RWPE2 (cell line): ENCODE data around the gene DYNC2H1.

Source experiments
- ATAC-seq: fragments of 200-7000 bp; cut with Tn5 transposase; 3 replicates; pipeline ENCODE4 v1.9.1; 2021; ENCODE audit warnings: low read depth
- DNase-seq: peaks from one replicate; pipeline ENCODE4 v3.0.0-alpha.2; 2020; ENCODE audit warnings: low spot score
- H3K27ac ChIP-seq: fragments of 450-650 bp; 2 replicates; pipeline ENCODE4 v1.5.1; 2017; ENCODE audit warnings: mild to moderate bottlenecking; ENCODE audit not compliant: poor library complexity, severe bottlenecking
- H3K27me3 ChIP-seq: fragments of 250-450 bp; sonication (Bioruptor Pico); 2 replicates; pipeline ENCODE4 v1.5.1; 2021; ENCODE audit warnings: mild to moderate bottlenecking, moderate library complexity; ENCODE audit not compliant: insufficient read depth, poor library complexity, severe bottlenecking
- H3K36me3 ChIP-seq: fragments of 250-450 bp; sonication (Bioruptor Pico); 2 replicates; pipeline ENCODE4 v1.5.1; 2020; ENCODE audit warnings: low read depth, mild to moderate bottlenecking, moderate library complexity
- H3K4me1 ChIP-seq: fragments of 250-450 bp; sonication (Bioruptor Pico); 2 replicates; pipeline ENCODE4 v1.5.1; 2021; ENCODE audit warnings: mild to moderate bottlenecking, moderate library complexity; ENCODE audit not compliant: insufficient read depth, poor library complexity, severe bottlenecking
- H3K4me3 ChIP-seq: fragments of 250-450 bp; sonication (Bioruptor Pico); 2 replicates; pipeline ENCODE4 v1.5.1; 2021; ENCODE audit warnings: mild to moderate bottlenecking, moderate library complexity; ENCODE audit not compliant: severe bottlenecking
- H3K9me3 ChIP-seq: fragments of 250-450 bp; sonication (Bioruptor Pico); 2 replicates; pipeline ENCODE4 v1.5.1; 2021; ENCODE audit warnings: mild to moderate bottlenecking, moderate library complexity; ENCODE audit not compliant: severe bottlenecking
- TF ChIP-seq, protein P1 (sequence below): fragments of 450-650 bp; IDR thresholded peaks from one replicate; pipeline ENCODE4 v1.5.1; 2017; ENCODE audit warnings: mild to moderate bottlenecking, moderate library complexity; ENCODE audit not compliant: poor library complexity, severe bottlenecking

DYNC2H1 gene

DNA sequence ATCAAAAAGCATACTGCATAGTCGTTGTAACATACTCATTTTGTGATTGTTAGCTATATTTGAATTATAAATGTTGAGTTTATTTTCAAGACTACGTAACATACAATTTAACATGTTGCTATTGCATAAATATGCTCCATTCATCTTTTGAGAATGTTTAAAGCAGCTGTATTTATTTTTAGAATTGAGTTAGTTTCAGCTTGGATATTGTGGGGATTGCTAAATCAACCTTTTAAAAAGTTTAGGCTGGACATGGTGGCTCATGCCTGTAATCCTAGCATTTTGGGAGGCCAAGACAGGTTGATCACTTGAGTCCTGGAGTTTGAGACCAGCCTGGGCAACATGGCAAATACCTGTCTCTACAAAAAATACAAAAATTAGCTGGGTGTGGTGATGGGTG lies 288.1 kb downstream of the DYNC2H1 start:
- H3K4me1 ChIP-seq: peaks cover 18% of the 10 kb centered on the region
- no peak overlapping the region for H3K27ac ChIP-seq
- H3K9me3 ChIP-seq: no peaks in the 10 kb centered on the region
- H3K27me3 ChIP-seq: no peaks in the 10 kb centered on the region
- H3K4me3 ChIP-seq: no peak overlapping the region
- ATAC-seq (no peak), DNase-seq (no peak)
- H3K36me3 ChIP-seq: peaks cover 11% of the 10 kb centered on the region; the same call in 1 of the 2 replicates
- TF ChIP-seq, protein P1, sequence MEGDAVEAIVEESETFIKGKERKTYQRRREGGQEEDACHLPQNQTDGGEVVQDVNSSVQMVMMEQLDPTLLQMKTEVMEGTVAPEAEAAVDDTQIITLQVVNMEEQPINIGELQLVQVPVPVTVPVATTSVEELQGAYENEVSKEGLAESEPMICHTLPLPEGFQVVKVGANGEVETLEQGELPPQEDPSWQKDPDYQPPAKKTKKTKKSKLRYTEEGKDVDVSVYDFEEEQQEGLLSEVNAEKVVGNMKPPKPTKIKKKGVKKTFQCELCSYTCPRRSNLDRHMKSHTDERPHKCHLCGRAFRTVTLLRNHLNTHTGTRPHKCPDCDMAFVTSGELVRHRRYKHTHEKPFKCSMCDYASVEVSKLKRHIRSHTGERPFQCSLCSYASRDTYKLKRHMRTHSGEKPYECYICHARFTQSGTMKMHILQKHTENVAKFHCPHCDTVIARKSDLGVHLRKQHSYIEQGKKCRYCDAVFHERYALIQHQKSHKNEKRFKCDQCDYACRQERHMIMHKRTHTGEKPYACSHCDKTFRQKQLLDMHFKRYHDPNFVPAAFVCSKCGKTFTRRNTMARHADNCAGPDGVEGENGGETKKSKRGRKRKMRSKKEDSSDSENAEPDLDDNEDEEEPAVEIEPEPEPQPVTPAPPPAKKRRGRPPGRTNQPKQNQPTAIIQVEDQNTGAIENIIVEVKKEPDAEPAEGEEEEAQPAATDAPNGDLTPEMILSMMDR: no peak

- ATAC-seq: no peak
- no peaks in the 10 kb centered on the region for H3K9me3 ChIP-seq
- TF ChIP-seq, protein P1: no peak
These were observed 289.6 kb downstream of the DYNC2H1 start for GRCh38 chr11:103398829-103399228.

DNA sequence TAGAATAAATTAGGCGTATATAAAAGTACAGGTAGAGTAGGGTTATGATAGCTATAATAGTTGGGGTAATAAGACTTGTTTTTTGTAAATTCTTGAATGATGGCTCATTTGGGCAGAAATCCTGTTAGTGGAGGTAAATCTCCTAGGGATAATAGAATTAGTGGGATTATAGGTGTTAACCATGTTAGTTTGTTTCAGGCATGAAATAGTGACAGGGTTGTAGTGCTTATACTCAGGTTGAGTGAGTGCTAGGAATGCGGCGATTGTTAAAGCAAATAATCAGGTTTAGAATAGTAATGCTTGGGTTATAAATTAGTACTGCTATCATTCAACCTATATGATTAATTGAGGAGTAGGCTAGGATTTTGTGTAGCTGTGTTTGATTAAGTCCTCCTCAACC lies 297.1 kb downstream of the DYNC2H1 start:
- no peaks in the 10 kb centered on the region for H3K4me1 ChIP-seq
- H3K9me3 ChIP-seq: no peaks in the 10 kb centered on the region
- H3K27me3 ChIP-seq: no peaks in the 10 kb centered on the region
- no peak overlapping the region for H3K27ac ChIP-seq
- 0 out of 2 replicates have a peak, but pooled peaks cover 4% of the 10 kb centered on the region for H3K36me3 ChIP-seq
- TF ChIP-seq, protein P1: no peak
- no peak overlapping the region for H3K4me3 ChIP-seq
- no peak for ATAC-seq
- DNase-seq: no peak

More at GRCh38 chr11:103398829-103399228, 289.6 kb downstream of the DYNC2H1 start:
- Histone ChIP-seq H3K4me1 (peaks cover 18% of the 10 kb centered on the region), H3K27me3 (no peaks in the 10 kb centered on the region), H3K36me3 (peaks cover 11% of the 10 kb centered on the region; the same call in 1 of the 2 replicates), H3K4me3 (no peak overlapping the region), H3K27ac (no peak overlapping the region)
- no peak for DNase-seq

DNA sequence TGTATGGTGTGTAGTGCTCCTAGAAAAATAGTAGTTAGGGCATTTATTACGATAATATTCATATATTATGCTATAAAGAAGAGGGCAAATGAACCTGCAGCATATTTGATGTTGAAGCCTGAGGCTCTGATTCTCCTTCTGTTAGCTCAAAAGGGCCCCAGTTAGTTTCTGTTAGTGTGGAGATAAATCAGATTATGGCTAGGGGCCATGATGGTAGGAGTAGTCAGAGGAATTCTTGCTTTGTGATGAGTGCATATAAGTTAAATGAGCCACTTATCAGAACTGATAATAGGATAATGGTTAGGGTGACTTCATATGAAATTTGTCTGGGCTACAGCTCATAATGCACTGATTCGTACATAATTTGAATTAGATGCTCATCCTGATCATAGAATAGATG lies 298.4 kb downstream of the DYNC2H1 start:
- H3K4me3 ChIP-seq: no peak overlapping the region
- H3K4me1 ChIP-seq: no peaks in the 10 kb centered on the region
- no peak overlapping the region for H3K27ac ChIP-seq
- no peak for ATAC-seq
- H3K9me3 ChIP-seq: no peaks in the 10 kb centered on the region
- H3K27me3 ChIP-seq: no peaks in the 10 kb centered on the region
- TF ChIP-seq, protein P1: no peak
- DNase-seq: no peak
- no peaks in the 10 kb centered on the region for H3K36me3 ChIP-seq

GRCh38 chr11:103413266-103413888 lies 304.2 kb downstream of the DYNC2H1 start:
- TF ChIP-seq, protein P1: no peak
- Histone ChIP-seq H3K4me3 (no peak overlapping the region), H3K27me3 (no peaks in the 10 kb centered on the region), H3K27ac (no peak overlapping the region), H3K9me3 (no peaks in the 10 kb centered on the region), H3K4me1 (peaks cover 5% of the 10 kb centered on the region), H3K36me3 (no peaks in the 10 kb centered on the region)
- DNase-seq (no peak), ATAC-seq (no peak)
